Large intestine (tissue), 3 donors: ENCODE results near the gene SMOC2. TPM values are rescaled to one million over a fixed set of nuclear protein-coding genes. Genes with fewer than 3 reads are reported as not detected.
A peak's percentile ranks its signal among the peaks of the same experiment; 100 is the strongest.

Experiments used
- DNase-seq, 2 donors: peaks; one replicate each; pipeline versions ENCODE4 v3.0.0 to v3.0.0-alpha.2; 2013
- H3K27ac ChIP-seq: one replicate; pipeline ENCODE4 v1.5.1; 2013; ENCODE audit warnings: low read length
- H3K27me3 ChIP-seq: 2 replicates; pipeline ENCODE4 v1.6.1; 2013; ENCODE audit warnings: low read length; ENCODE audit not compliant: control insufficient read depth, insufficient read depth
- H3K36me3 ChIP-seq: 2 replicates; pipeline ENCODE4 v1.6.1; 2013; ENCODE audit warnings: low read length; ENCODE audit not compliant: control insufficient read depth, insufficient read depth
- H3K4me1 ChIP-seq: one replicate; pipeline ENCODE4 v1.6.1; 2013; ENCODE audit warnings: low read length; ENCODE audit not compliant: control insufficient read depth, insufficient read depth
- H3K4me3 ChIP-seq: one replicate; pipeline ENCODE4 v1.5.1; 2013; ENCODE audit warnings: low read length
- H3K9me3 ChIP-seq: one replicate; pipeline ENCODE4 v1.6.1; 2013; ENCODE audit warnings: mild to moderate bottlenecking, low read depth, low read length, moderate library complexity; ENCODE audit not compliant: control insufficient read depth
- WGBS: methylation state at CpG from one replicate; pipeline ENCODE4 v1.1.5; 2013; ENCODE audit warnings: low lambda C conversion rate; ENCODE audit not compliant: insufficient coverage; 5-methylcytosine and 5-hydroxymethylcytosine counted together
- polyA plus RNA-seq: library from polyadenylated mRNA; unstranded; fragments of 120-200 nt; gene quantifications from one replicate; pipeline ENCODE4 v1.2.1, GENCODE V29; 2013

SMOC2 gene
- polyA plus RNA-seq, 1 donor, result 15.9 TPM

- H3K9me3 ChIP-seq, result no peaks in the 10 kb centered on the region
- H3K36me3 ChIP-seq, result no peaks in the 10 kb centered on the region
- peaks cover 8% of the 10 kb centered on the region for H3K4me1 ChIP-seq
- no peak overlapping the region for H3K4me3 ChIP-seq
- no peak overlapping the region for H3K27ac ChIP-seq
- no peak for DNase-seq
- peaks cover 23% of the 10 kb centered on the region for H3K27me3 ChIP-seq
- WGBS, result 60% methylated on average over 1 of the region's 18 CpGs
Observed at GRCh38 chr6:168666699-168667427, 225.9 kb downstream of the SMOC2 start.

- 100% methylated on average over 2 of the region's 7 CpGs for WGBS
- H3K4me3 ChIP-seq, result no peak overlapping the region
- no peak overlapping the region for H3K27ac ChIP-seq
- no peak for DNase-seq
- H3K9me3 ChIP-seq, result no peaks in the 10 kb centered on the region
- peaks cover 20% of the 10 kb centered on the region for H3K27me3 ChIP-seq
- no peaks in the 10 kb centered on the region for H3K36me3 ChIP-seq
- H3K4me1 ChIP-seq, result peaks cover 10% of the 10 kb centered on the region
Observed at GRCh38 chr6:168667428-168667805, 226.4 kb downstream of the SMOC2 start.

GRCh38 chr6:168670401-168670985, 229.5 kb downstream of the SMOC2 start:
- H3K27me3 ChIP-seq, result no peaks in the 10 kb centered on the region
- H3K27ac ChIP-seq, result no peak overlapping the region
- no peak overlapping the region for H3K4me3 ChIP-seq
- H3K9me3 ChIP-seq, result no peaks in the 10 kb centered on the region
- H3K4me1 ChIP-seq, result peaks cover 16% of the 10 kb centered on the region
- no peak for DNase-seq
- no CpG with 5 or more reads among the region's 12 CpGs for WGBS
- H3K36me3 ChIP-seq, result no peaks in the 10 kb centered on the region

GRCh38 chr6:168671028-168671862, 230.3 kb downstream of the SMOC2 start:
- no CpG with 5 or more reads among the region's 19 CpGs for WGBS
- no peak for DNase-seq
- Histone ChIP-seq H3K27me3 (no peaks in the 10 kb centered on the region), H3K4me3 (no peak overlapping the region), H3K27ac (no peak overlapping the region), H3K9me3 (no peaks in the 10 kb centered on the region), H3K4me1 (peaks cover 16% of the 10 kb centered on the region), H3K36me3 (no peaks in the 10 kb centered on the region)

- no peak overlapping the region for H3K4me3 ChIP-seq
- no peaks in the 10 kb centered on the region for H3K27me3 ChIP-seq
- H3K9me3 ChIP-seq, result no peaks in the 10 kb centered on the region
- H3K36me3 ChIP-seq, result no peaks in the 10 kb centered on the region
- peak overlapping the region; percentile 20 for H3K27ac ChIP-seq
- peaks cover 16% of the 10 kb centered on the region for H3K4me1 ChIP-seq
- DNase-seq, result peak; percentile 81 to 91
- 43% methylated on average over 1 of the region's 10 CpGs for WGBS
Observed at GRCh38 chr6:168671863-168672546, 231.0 kb downstream of the SMOC2 start.

GRCh38 chr6:168674595-168674994, 233.6 kb downstream of the SMOC2 start:
- 92% methylated on average over 2 of the region's 7 CpGs for WGBS
- Histone ChIP-seq H3K4me3 (no peak overlapping the region), H3K4me1 (peaks cover 16% of the 10 kb centered on the region), H3K27ac (no peak overlapping the region), H3K27me3 (no peaks in the 10 kb centered on the region), H3K9me3 (no peaks in the 10 kb centered on the region), H3K36me3 (no peaks in the 10 kb centered on the region)
- no peak for DNase-seq

GRCh38 chr6:168675375-168675774, 234.4 kb downstream of the SMOC2 start:
- DNase-seq, result no peak
- no peak overlapping the region for H3K4me3 ChIP-seq
- H3K4me1 ChIP-seq, result peaks cover 16% of the 10 kb centered on the region
- no peaks in the 10 kb centered on the region for H3K9me3 ChIP-seq
- H3K36me3 ChIP-seq, result no peaks in the 10 kb centered on the region
- H3K27ac ChIP-seq, result no peak overlapping the region
- WGBS, result 83% methylated on average over 1 of the region's 11 CpGs
- no peaks in the 10 kb centered on the region for H3K27me3 ChIP-seq

GRCh38 chr6:168675933-168676551, 235.1 kb downstream of the SMOC2 start:
- Histone ChIP-seq H3K4me3 (no peak overlapping the region), H3K27me3 (no peaks in the 10 kb centered on the region), H3K4me1 (peaks cover 16% of the 10 kb centered on the region), H3K27ac (no peak overlapping the region), H3K36me3 (no peaks in the 10 kb centered on the region), H3K9me3 (no peaks in the 10 kb centered on the region)
- no CpG with 5 or more reads among the region's 11 CpGs for WGBS
- DNase-seq, result no peak

GRCh38 chr6:168676552-168677322, 235.8 kb downstream of the SMOC2 start:
- no peak overlapping the region for H3K27ac ChIP-seq
- no peaks in the 10 kb centered on the region for H3K36me3 ChIP-seq
- no peak overlapping the region for H3K4me3 ChIP-seq
- no peaks in the 10 kb centered on the region for H3K9me3 ChIP-seq
- no peak for DNase-seq
- no peaks in the 10 kb centered on the region for H3K27me3 ChIP-seq
- H3K4me1 ChIP-seq, result peaks cover 9% of the 10 kb centered on the region
- no CpG with 5 or more reads among the region's 16 CpGs for WGBS
